ENCODE measurements around the gene CD55. TPM values are rescaled to one million over a fixed set of nuclear protein-coding genes. Genes with fewer than 3 reads are reported as not detected.

The CD55 gene, protein sequence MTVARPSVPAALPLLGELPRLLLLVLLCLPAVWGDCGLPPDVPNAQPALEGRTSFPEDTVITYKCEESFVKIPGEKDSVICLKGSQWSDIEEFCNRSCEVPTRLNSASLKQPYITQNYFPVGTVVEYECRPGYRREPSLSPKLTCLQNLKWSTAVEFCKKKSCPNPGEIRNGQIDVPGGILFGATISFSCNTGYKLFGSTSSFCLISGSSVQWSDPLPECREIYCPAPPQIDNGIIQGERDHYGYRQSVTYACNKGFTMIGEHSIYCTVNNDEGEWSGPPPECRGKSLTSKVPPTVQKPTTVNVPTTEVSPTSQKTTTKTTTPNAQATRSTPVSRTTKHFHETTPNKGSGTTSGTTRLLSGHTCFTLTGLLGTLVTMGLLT
- polyA plus RNA-seq (2013, experiment 1 of 2): 31.6 TPM
- polyA plus RNA-seq (2013, experiment 2 of 2): 32.3 TPM

DNA sequence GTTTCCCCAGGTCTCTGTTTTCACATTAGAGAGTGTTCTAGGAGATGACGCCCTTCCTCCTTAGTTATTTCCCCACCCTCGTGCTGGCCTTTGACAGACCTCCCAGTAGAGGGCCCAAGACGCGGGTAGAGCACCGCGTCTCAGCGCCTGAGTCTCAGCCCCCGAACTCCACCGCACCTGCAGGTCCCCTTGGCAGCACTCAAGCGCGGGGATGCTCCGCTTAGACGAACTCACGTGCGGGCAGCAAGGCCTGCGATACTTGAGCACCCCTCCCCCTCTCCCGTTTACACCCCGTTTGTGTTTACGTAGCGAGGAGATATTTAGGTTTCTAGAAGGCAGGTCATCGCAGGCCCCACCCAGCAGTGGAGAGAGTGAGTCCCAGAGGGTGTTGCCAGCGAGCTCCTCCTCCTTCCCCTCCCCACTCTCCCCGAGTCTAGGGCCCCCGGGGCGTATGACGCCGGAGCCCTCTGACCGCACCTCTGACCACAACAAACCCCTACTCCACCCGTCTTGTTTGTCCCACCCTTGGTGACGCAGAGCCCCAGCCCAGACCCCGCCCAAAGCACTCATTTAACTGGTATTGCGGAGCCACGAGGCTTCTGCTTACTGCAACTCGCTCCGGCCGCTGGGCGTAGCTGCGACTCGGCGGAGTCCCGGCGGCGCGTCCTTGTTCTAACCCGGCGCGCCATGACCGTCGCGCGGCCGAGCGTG lies at the start of gene CD55:
Gene CD55 (plus strand): TSS at position 600 of the 711 bp plus-strand sequence. CDS start 88 bp downstream, at position 688.
- no CpG with 5 or more reads among the region's 53 CpGs for WGBS (ENCODE audit: extremely low coverage, insufficient coverage, low lambda C conversion rate)
- Histone ChIP-seq H3K27me3 (ENCODE audit: insufficient read depth, low read length, poor library complexity) (no peaks in the 10 kb centered on the region), H3K27ac (ENCODE audit: low read depth, low read length) (peak within 1 kb of the TSS; percentile 35)

GRCh38 chr1:207274882-207275281 lies 46.6 kb upstream of the CD55 start:
- no peak overlapping the region for H4K5ac ChIP-seq (ENCODE audit: low read length)
- H3K36me3 ChIP-seq (ENCODE audit: control insufficient read depth, insufficient read depth, low read length): no peaks in the 10 kb centered on the region
- no peaks in the 10 kb centered on the region for H3K4me1 ChIP-seq (ENCODE audit: control insufficient read depth, low read depth, low read length)
- no peak overlapping the region for H4K8ac ChIP-seq (ENCODE audit: low read depth, low read length)
- H3K79me1 ChIP-seq (ENCODE audit: low read length): no peaks in the 10 kb centered on the region
- H3K4me2 ChIP-seq (ENCODE audit: low read length): no peak overlapping the region
- H3K9ac ChIP-seq (ENCODE audit: low read length): no peak overlapping the region
- no peak overlapping the region for H2BK120ac ChIP-seq (ENCODE audit: low read depth, low read length)
- H3K23ac ChIP-seq (ENCODE audit: low read length): no peak overlapping the region
- H3K79me2 ChIP-seq (ENCODE audit: control insufficient read depth, insufficient read depth, low read length): no peaks in the 10 kb centered on the region
- no peak overlapping the region for H2BK15ac ChIP-seq (replicated peaks; ENCODE audit: low read depth)
- no peaks in the 10 kb centered on the region for H3K27me3 ChIP-seq (ENCODE audit: insufficient read depth, low read length, poor library complexity)
- H3K56ac ChIP-seq (ENCODE audit: low read length): no peak overlapping the region
- no peak overlapping the region for H2BK5ac ChIP-seq (ENCODE audit: low read length)
- no peak overlapping the region for H3K18ac ChIP-seq (ENCODE audit: low read length)
- no peak overlapping the region for H3K4ac ChIP-seq (ENCODE audit: low read depth, low read length)
- no peak overlapping the region for H2AK5ac ChIP-seq (ENCODE audit: low read length)
- DNase-seq: no peak
- no peak overlapping the region for H3K4me3 ChIP-seq (ENCODE audit: low read length)
- no peak overlapping the region for H3K27ac ChIP-seq (ENCODE audit: low read depth, low read length)

More for the DNA sequence above, at the start of gene CD55:
- Histone ChIP-seq H2BK15ac (replicated peaks; ENCODE audit: low read depth) (no peak within 1 kb of the TSS), H3K9ac (ENCODE audit: low read length) (peak within 1 kb of the TSS; percentile 81), H2BK5ac (ENCODE audit: low read length) (peak within 1 kb of the TSS; percentile 30), H3K4me2 (ENCODE audit: low read length) (peak within 1 kb of the TSS; percentile 96), H3K36me3 (ENCODE audit: control insufficient read depth, insufficient read depth, low read length) (no peaks in the 10 kb centered on the region), H3K4ac (ENCODE audit: low read depth, low read length) (peak within 1 kb of the TSS; percentile 74), H3K4me1 (ENCODE audit: control insufficient read depth, low read depth, low read length) (peaks cover 10% of the 10 kb centered on the region), H3K23ac (ENCODE audit: low read length) (peak within 1 kb of the TSS; percentile 54), H3K79me2 (ENCODE audit: control insufficient read depth, insufficient read depth, low read length) (peaks cover 4% of the 10 kb centered on the region), H2BK120ac (ENCODE audit: low read depth, low read length) (no peak within 1 kb of the TSS), H3K79me1 (ENCODE audit: low read length) (peaks cover 4% of the 10 kb centered on the region), H3K18ac (ENCODE audit: low read length) (peak within 1 kb of the TSS; percentile 53), H2AK5ac (ENCODE audit: low read length) (no peak within 1 kb of the TSS), H4K8ac (ENCODE audit: low read depth, low read length) (no peak within 1 kb of the TSS), H4K5ac (ENCODE audit: low read length) (no peak within 1 kb of the TSS), H3K56ac (ENCODE audit: low read length) (peak within 1 kb of the TSS; percentile 92), H3K4me3 (ENCODE audit: low read length) (peak within 1 kb of the TSS; percentile 66)
- DNase-seq: peak; percentile 98

GRCh38 chr1:207276465-207276864 lies 45.0 kb upstream of the CD55 start:
- no peak overlapping the region for H4K5ac ChIP-seq (ENCODE audit: low read length)
- H3K27me3 ChIP-seq (ENCODE audit: insufficient read depth, low read length, poor library complexity): no peaks in the 10 kb centered on the region
- H3K4me3 ChIP-seq (ENCODE audit: low read length): no peak overlapping the region
- H3K9ac ChIP-seq (ENCODE audit: low read length): no peak overlapping the region
- H3K18ac ChIP-seq (ENCODE audit: low read length): no peak overlapping the region
- no CpG with 5 or more reads among the region's 1 CpG for WGBS (ENCODE audit: extremely low coverage, insufficient coverage, low lambda C conversion rate)
- H2AK5ac ChIP-seq (ENCODE audit: low read length): no peak overlapping the region
- H3K56ac ChIP-seq (ENCODE audit: low read length): no peak overlapping the region
- no peaks in the 10 kb centered on the region for H3K36me3 ChIP-seq (ENCODE audit: control insufficient read depth, insufficient read depth, low read length)
- no peaks in the 10 kb centered on the region for H3K4me1 ChIP-seq (ENCODE audit: control insufficient read depth, low read depth, low read length)
- no peak overlapping the region for H3K4ac ChIP-seq (ENCODE audit: low read depth, low read length)
- no peaks in the 10 kb centered on the region for H3K79me2 ChIP-seq (ENCODE audit: control insufficient read depth, insufficient read depth, low read length)
- H3K79me1 ChIP-seq (ENCODE audit: low read length): no peaks in the 10 kb centered on the region
- no peak for DNase-seq
- H4K8ac ChIP-seq (ENCODE audit: low read depth, low read length): no peak overlapping the region
- no peak overlapping the region for H2BK5ac ChIP-seq (ENCODE audit: low read length)
- H3K4me2 ChIP-seq (ENCODE audit: low read length): no peak overlapping the region
- H3K27ac ChIP-seq (ENCODE audit: low read depth, low read length): no peak overlapping the region
- no peak overlapping the region for H2BK15ac ChIP-seq (replicated peaks; ENCODE audit: low read depth)
- H2BK120ac ChIP-seq (ENCODE audit: low read depth, low read length): no peak overlapping the region
- H3K23ac ChIP-seq (ENCODE audit: low read length): no peak overlapping the region

- WGBS (ENCODE audit: extremely low coverage, insufficient coverage, low lambda C conversion rate): no CpG with 5 or more reads among the region's 1 CpG
- no peaks in the 10 kb centered on the region for H3K79me1 ChIP-seq (ENCODE audit: low read length)
Observed at GRCh38 chr1:207277241-207277640, 44.2 kb upstream of the CD55 start.

GRCh38 chr1:207279652-207280051 lies 41.8 kb upstream of the CD55 start:
- Histone ChIP-seq H3K4me2 (ENCODE audit: low read length) (no peak overlapping the region), H3K36me3 (ENCODE audit: control insufficient read depth, insufficient read depth, low read length) (no peaks in the 10 kb centered on the region), H3K18ac (ENCODE audit: low read length) (no peak overlapping the region), H3K79me1 (ENCODE audit: low read length) (no peaks in the 10 kb centered on the region), H3K23ac (ENCODE audit: low read length) (no peak overlapping the region), H3K9ac (ENCODE audit: low read length) (no peak overlapping the region), H3K56ac (ENCODE audit: low read length) (no peak overlapping the region), H3K79me2 (ENCODE audit: control insufficient read depth, insufficient read depth, low read length) (no peaks in the 10 kb centered on the region), H3K4ac (ENCODE audit: low read depth, low read length) (no peak overlapping the region), H3K27ac (ENCODE audit: low read depth, low read length) (no peak overlapping the region), H4K8ac (ENCODE audit: low read depth, low read length) (no peak overlapping the region), H2BK15ac (replicated peaks; ENCODE audit: low read depth) (no peak overlapping the region), H2BK5ac (ENCODE audit: low read length) (no peak overlapping the region), H4K5ac (ENCODE audit: low read length) (no peak overlapping the region), H2AK5ac (ENCODE audit: low read length) (no peak overlapping the region), H2BK120ac (ENCODE audit: low read depth, low read length) (no peak overlapping the region), H3K4me3 (ENCODE audit: low read length) (no peak overlapping the region), H3K27me3 (ENCODE audit: insufficient read depth, low read length, poor library complexity) (no peaks in the 10 kb centered on the region), H3K4me1 (ENCODE audit: control insufficient read depth, low read depth, low read length) (no peaks in the 10 kb centered on the region)
- WGBS (ENCODE audit: extremely low coverage, insufficient coverage, low lambda C conversion rate): no CpG with 5 or more reads among the region's 2 CpGs
- no peak for DNase-seq

More at GRCh38 chr1:207277241-207277640, 44.2 kb upstream of the CD55 start:
- H3K27me3 ChIP-seq (ENCODE audit: insufficient read depth, low read length, poor library complexity): no peaks in the 10 kb centered on the region
- no peak overlapping the region for H3K23ac ChIP-seq (ENCODE audit: low read length)
- no peak overlapping the region for H3K9ac ChIP-seq (ENCODE audit: low read length)
- no peak overlapping the region for H2BK5ac ChIP-seq (ENCODE audit: low read length)
- no peak overlapping the region for H2BK120ac ChIP-seq (ENCODE audit: low read depth, low read length)
- no peak overlapping the region for H4K8ac ChIP-seq (ENCODE audit: low read depth, low read length)
- H2AK5ac ChIP-seq (ENCODE audit: low read length): no peak overlapping the region
- no peak overlapping the region for H3K4me2 ChIP-seq (ENCODE audit: low read length)
- H3K56ac ChIP-seq (ENCODE audit: low read length): no peak overlapping the region
- no peak overlapping the region for H3K18ac ChIP-seq (ENCODE audit: low read length)
- no peak overlapping the region for H3K4me3 ChIP-seq (ENCODE audit: low read length)
- H3K27ac ChIP-seq (ENCODE audit: low read depth, low read length): no peak overlapping the region
- no peak overlapping the region for H4K5ac ChIP-seq (ENCODE audit: low read length)
- DNase-seq: no peak
- H3K36me3 ChIP-seq (ENCODE audit: control insufficient read depth, insufficient read depth, low read length): no peaks in the 10 kb centered on the region
- no peaks in the 10 kb centered on the region for H3K79me2 ChIP-seq (ENCODE audit: control insufficient read depth, insufficient read depth, low read length)
- no peak overlapping the region for H3K4ac ChIP-seq (ENCODE audit: low read depth, low read length)
- H2BK15ac ChIP-seq (replicated peaks; ENCODE audit: low read depth): no peak overlapping the region
- no peaks in the 10 kb centered on the region for H3K4me1 ChIP-seq (ENCODE audit: control insufficient read depth, low read depth, low read length)
